ENCODE measurements around the gene CREG2.
A peak's percentile ranks its signal among the peaks of the same experiment; 100 is the strongest.
"Not testable (repeated sequence)": the region's sequence is repeated elsewhere in the genome, so short reads cannot be mapped to it uniquely, and the experiment has no call there.

CREG2 gene

DNA sequence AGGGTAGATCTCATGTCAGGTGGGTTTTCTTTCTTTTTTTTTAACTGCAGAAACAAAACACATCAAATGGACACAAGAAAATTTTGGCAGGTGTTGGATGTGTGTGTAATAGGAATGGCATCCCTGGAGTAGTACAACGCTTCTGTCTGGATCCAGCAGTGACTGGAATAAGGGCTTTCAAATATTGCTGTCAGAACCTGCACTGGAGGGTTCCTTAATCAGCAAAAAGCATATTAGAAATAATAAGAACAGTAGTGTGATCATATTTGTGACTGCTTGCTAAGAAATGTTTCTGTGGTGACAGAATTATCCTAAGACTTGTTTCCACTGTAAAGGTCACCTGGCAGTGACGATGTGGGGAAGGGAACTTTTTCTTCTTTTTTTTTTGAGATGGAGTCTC, 30.8 kb downstream of the CREG2 start:
- DNase-seq (ENCODE audit: insufficient read length, low spot score) (no peak), FAIRE-seq (no peak)
- TF ChIP-seq, protein P1, sequence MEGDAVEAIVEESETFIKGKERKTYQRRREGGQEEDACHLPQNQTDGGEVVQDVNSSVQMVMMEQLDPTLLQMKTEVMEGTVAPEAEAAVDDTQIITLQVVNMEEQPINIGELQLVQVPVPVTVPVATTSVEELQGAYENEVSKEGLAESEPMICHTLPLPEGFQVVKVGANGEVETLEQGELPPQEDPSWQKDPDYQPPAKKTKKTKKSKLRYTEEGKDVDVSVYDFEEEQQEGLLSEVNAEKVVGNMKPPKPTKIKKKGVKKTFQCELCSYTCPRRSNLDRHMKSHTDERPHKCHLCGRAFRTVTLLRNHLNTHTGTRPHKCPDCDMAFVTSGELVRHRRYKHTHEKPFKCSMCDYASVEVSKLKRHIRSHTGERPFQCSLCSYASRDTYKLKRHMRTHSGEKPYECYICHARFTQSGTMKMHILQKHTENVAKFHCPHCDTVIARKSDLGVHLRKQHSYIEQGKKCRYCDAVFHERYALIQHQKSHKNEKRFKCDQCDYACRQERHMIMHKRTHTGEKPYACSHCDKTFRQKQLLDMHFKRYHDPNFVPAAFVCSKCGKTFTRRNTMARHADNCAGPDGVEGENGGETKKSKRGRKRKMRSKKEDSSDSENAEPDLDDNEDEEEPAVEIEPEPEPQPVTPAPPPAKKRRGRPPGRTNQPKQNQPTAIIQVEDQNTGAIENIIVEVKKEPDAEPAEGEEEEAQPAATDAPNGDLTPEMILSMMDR (IDR thresholded peaks at IDR 0.05; ENCODE audit: insufficient read depth, missing control alignments): no peak

DNA sequence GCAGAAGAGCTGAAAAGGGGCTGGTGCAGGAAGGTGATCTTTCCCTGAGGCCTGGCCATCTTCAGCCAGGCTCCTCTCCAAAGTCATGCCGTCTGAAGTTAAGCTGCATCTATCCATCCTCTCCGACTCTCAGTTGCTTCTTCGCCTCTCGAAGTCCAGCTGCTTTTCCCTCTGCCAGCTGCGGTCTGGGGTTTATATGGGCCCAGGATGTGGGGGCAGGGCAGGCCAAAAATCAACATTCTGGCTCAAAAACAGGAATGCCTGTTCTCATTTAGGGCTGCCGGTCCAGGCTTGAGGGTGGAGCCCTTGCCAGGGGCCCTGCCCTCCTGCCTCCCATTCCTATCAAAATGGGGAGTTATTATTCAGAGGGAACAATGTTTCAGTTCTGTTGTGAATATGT, 31.2 kb downstream of the CREG2 start:
- FAIRE-seq (no peak), DNase-seq (ENCODE audit: insufficient read length, low spot score) (no peak)

DNA sequence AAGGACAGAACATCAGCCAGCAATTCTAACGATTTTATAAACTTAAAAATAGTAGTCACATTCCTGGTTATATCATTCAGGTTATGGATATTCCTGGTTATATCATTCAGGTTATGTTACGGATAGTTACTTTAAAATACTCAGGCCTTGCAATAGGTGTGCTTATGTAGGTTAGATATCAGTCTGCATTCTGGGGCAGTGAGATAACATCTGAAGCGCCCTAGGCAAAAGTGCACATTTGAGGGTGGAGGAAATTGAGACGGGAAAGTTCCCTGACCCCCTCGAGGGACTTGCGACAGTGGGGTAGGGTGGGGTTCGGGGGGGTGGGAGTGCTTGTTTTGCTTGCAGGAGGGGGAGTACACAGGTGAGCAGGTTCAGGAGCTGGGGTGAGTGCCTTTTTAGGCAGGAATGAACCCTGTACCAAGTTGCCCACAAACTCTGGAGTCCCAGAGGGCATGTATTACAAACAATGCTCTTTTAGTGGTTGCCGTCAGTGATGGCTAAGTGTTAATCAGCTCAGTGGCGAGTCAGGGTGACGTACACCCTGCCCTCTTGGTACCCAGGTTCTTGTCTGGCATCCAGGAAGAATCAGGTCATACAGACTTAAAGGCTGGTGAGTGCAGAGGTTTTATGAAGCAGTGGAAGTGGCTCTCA, 31.8 kb downstream of the CREG2 start:
- no peak for DNase-seq (ENCODE audit: insufficient read length, low spot score)
- TF ChIP-seq, protein P1 (IDR thresholded peaks at IDR 0.05; ENCODE audit: insufficient read depth, missing control alignments): no peak
- no peak for FAIRE-seq

More for the DNA sequence above, 31.2 kb downstream of the CREG2 start:
- TF ChIP-seq, protein P1 (IDR thresholded peaks at IDR 0.05; ENCODE audit: insufficient read depth, missing control alignments): no peak

DNA sequence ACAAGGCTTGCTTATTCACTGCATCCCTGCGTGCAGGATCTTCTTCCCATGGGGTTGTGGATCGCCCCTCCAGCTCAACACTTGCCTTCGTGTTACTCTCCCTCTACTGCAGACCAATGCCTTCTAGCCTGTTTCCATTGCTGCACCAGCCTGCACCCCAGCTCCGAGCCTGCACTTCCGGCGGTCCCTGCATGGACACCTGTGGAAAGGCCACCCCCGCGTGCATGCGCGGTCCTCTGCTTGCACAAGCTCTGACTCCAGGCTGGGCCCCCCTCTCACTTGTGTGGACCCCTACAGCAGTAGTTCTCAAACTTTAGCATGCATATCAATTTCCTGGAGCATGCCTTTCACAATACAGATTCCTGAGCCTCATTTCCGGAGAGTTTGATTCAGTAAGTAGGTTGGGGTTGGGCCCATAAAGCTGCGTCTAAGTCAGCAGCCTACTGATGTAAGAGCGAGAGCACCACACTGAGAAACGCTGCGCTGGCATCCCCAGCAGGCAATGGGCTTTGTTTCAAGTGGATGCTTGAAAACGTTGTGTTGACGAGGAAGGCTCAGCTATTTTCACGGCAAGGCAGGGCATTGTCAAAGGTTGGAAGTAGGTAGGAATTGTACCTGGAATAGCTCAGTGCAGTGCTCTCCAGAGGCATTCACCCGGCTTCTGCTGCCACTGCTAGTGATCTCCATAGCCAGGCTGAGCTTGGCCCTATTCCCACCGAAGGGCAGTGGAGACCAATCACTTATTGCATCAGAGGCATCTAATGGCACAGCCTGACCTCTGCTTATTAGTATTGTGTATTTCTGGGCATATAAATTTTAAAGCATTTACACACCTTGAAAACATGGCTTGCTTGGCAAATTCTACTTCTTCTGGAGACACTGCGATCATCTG, 32.6 kb downstream of the CREG2 start:
- FAIRE-seq: no peak
- no peak for DNase-seq (ENCODE audit: insufficient read length, low spot score)
- TF ChIP-seq, protein P1 (IDR thresholded peaks at IDR 0.05; ENCODE audit: insufficient read depth, missing control alignments): no peak

DNA sequence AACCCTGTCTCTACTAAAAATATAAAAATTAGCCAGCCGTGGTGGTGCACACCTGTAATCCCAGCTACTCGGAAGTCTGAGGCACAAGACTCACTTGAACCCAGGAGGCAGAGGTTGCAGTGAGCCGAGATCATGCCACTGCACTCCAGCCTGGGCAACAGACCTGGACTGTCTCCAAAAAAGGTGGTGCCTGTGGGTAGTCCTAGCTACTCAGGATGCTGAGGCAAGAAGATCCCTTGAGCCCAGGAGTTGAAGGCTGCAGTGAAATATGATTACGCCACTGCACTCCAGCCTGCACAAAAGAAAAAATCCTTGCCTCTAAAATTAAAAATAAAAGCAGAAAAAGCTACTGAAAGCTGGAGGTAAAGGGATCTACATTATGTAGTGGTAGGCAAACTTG, 34.7 kb downstream of the CREG2 start:
- not testable (repeated sequence) for FAIRE-seq; DNase-seq (ENCODE audit: insufficient read length, low spot score)

DNA sequence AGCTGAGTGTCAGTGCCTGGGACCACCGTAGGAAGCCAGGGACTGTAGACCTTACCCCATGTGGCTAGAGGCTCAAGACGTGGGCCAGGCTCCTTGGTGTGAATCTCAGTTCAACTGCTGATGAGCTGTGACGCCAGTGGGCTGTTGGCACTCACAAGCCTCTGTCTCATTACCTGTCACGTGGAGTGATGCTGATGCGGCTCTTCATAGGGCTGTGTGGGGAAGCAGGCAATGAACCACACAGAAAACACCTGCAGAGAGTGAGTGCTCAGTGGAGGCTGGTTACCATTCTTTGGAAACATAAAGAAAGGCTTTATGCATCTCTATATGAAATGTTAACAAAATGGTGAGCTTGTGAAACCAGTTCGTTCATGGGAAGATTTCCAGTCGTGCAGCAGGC, 36.1 kb downstream of the CREG2 start:
- no peak for FAIRE-seq
- DNase-seq (ENCODE audit: insufficient read length, low spot score): no peak
- TF ChIP-seq, protein P1 (IDR thresholded peaks at IDR 0.05; ENCODE audit: insufficient read depth, missing control alignments): no peak

DNA sequence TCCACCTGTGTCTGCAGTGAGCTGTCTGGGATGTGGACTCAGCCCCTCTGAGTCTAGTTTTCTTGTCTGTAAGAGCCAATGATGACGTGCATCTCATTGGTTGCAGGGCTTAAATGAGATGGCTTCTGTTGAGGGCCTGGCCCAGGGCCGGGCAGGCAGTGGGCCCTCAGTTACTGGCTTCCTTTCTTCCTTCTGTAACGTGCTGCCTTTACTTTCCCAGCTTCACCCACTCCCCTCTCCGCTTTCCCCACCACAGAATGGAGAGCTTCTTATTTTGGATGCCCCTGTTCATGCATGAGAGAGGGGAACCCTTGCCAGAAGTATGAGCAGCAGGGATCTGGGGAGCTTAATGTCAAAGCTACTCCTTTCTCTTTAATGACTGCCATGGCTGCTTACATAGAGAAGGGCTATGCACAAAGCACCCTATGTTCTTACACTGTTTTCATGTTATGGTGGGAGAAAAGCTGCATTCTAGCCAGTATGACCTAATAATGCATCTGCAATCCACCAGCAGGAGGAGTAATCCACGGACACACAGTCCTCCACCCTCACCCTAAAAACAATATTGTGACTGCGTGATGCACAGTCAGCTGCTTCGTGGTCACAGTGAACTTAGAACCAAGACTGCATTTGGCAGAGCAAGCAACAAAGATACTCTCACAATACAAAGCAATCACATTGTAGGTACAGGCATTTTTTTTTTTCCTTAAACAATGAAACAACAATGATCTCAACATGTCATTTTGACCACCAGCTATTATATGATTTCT, 37.2 kb downstream of the CREG2 start:
- TF ChIP-seq, protein P1 (IDR thresholded peaks at IDR 0.05; ENCODE audit: insufficient read depth, missing control alignments): peak; percentile 6
- DNase-seq (ENCODE audit: insufficient read length, low spot score): no peak
- FAIRE-seq: no peak

Measured in D721Med (cell line).